ENCODE results near the gene KEL. TPM values are rescaled to one million over a fixed set of nuclear protein-coding genes. Genes with fewer than 3 reads are reported as not detected.

Gene KEL
- total RNA-seq, 1 donor from 2014 or later = 0.64 TPM

DNA sequence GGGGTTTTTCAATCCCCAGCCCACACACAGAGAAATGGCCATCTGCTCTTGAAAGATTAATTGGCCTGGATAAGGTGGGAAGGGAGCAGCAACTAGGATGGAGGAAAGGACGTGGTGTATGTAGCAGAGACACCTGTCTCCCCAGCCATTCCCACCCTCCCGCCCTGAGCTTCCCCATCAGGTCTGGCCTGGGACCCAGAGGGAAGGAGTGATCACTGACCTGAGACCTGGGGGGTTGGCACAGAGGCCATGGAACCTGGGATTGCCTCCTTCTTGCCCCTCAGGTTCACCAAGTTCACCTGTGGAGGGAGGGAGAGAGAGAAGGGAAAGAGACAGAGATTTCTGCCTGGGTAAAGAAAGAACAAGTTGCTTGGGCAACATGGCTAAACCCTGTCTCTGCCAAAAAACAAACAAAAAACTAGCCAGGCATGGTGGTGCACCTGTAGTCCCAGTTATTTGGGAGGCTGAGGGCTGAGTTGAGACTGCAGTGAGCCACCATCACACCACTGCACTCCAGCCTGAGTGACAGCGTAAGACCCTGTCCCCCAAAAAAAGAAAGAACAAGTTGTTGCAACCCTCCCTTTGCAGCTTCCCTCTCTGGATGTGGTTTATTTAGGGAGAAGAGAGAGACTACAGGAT is 65.3 kb downstream of the KEL start:
- no peak for DNase-seq
- TF ChIP-seq, protein P1, sequence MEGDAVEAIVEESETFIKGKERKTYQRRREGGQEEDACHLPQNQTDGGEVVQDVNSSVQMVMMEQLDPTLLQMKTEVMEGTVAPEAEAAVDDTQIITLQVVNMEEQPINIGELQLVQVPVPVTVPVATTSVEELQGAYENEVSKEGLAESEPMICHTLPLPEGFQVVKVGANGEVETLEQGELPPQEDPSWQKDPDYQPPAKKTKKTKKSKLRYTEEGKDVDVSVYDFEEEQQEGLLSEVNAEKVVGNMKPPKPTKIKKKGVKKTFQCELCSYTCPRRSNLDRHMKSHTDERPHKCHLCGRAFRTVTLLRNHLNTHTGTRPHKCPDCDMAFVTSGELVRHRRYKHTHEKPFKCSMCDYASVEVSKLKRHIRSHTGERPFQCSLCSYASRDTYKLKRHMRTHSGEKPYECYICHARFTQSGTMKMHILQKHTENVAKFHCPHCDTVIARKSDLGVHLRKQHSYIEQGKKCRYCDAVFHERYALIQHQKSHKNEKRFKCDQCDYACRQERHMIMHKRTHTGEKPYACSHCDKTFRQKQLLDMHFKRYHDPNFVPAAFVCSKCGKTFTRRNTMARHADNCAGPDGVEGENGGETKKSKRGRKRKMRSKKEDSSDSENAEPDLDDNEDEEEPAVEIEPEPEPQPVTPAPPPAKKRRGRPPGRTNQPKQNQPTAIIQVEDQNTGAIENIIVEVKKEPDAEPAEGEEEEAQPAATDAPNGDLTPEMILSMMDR (IDR thresholded peaks at IDR 0.05; ENCODE audit: partially characterized antibody, unreplicated experiment) = no peak
- H3K9me3 Mint-ChIP-seq (ENCODE audit: unreplicated experiment) = no peaks in the 10 kb centered on the region
- H3K4me3 Mint-ChIP-seq (ENCODE audit: unreplicated experiment) = no peak overlapping the region
- H3K27me3 Mint-ChIP-seq (ENCODE audit: unreplicated experiment) = peaks cover 4% of the 10 kb centered on the region
- H3K36me3 Mint-ChIP-seq (ENCODE audit: unreplicated experiment) = no peaks in the 10 kb centered on the region
- no peaks in the 10 kb centered on the region for H3K4me1 Mint-ChIP-seq (ENCODE audit: low read depth, unreplicated experiment)
- no peak overlapping the region for H3K27ac Mint-ChIP-seq (ENCODE audit: unreplicated experiment)

DNA sequence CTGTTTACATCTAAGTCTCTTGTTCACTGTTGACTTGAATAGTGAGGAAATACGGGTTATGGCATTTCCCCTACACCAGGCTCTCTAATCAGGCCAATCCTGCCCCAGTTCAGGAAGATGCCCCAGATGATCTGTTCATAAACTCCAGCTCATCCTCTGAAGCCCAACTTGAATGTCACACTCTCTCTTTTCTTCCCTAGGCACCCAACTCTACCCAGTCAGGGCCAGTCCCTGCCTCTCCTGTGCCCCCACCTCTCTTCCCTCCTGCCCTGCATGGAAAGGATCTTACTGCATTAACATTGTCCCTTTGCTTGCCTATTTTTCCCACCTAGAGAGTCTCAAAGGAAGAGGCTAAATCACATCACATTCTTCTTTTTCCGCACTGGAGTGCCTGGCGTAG is 66.0 kb downstream of the KEL start:
- Mint-ChIP-seq H3K36me3 (ENCODE audit: unreplicated experiment) (no peaks in the 10 kb centered on the region), H3K4me3 (ENCODE audit: unreplicated experiment) (no peak overlapping the region), H3K27ac (ENCODE audit: unreplicated experiment) (no peak overlapping the region), H3K4me1 (ENCODE audit: low read depth, unreplicated experiment) (no peaks in the 10 kb centered on the region), H3K9me3 (ENCODE audit: unreplicated experiment) (no peaks in the 10 kb centered on the region), H3K27me3 (ENCODE audit: unreplicated experiment) (peaks cover 7% of the 10 kb centered on the region)
- TF ChIP-seq, protein P1 (IDR thresholded peaks at IDR 0.05; ENCODE audit: partially characterized antibody, unreplicated experiment) = no peak
- no peak for DNase-seq

DNA sequence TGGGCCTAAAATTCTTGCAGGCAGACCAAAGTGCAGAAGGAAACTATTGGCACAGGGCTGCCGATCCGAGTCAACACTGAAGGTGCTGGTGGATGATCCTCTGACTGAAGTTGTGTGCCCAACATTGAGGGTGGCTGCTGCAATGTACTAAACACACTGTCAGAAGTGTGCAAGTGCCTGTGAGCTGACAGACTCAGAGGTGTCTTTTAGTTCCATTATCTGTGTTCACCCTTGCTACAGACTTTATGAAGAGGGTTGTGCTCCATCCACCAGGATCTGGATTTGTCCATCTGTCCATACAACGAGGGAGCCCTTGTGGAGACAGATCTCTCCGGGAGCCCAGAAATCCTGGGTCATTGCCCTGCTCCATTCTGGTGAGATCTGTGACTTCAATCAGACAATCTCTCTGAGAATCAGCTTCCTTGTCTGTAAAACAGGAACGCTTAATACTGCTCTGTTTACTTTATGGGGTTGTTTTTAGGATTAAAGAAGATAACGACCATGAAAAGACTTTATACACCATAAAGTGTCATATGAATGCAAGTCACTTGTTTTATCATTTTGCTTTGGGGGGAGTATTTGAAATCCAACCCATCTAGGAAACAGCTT is 67.1 kb downstream of the KEL start:
- Mint-ChIP-seq H3K27me3 (ENCODE audit: unreplicated experiment) (peaks cover 9% of the 10 kb centered on the region), H3K27ac (ENCODE audit: unreplicated experiment) (no peak overlapping the region), H3K36me3 (ENCODE audit: unreplicated experiment) (no peaks in the 10 kb centered on the region), H3K4me1 (ENCODE audit: low read depth, unreplicated experiment) (no peaks in the 10 kb centered on the region), H3K9me3 (ENCODE audit: unreplicated experiment) (no peaks in the 10 kb centered on the region), H3K4me3 (ENCODE audit: unreplicated experiment) (no peak overlapping the region)
- DNase-seq = no peak
- TF ChIP-seq, protein P1 (IDR thresholded peaks at IDR 0.05; ENCODE audit: partially characterized antibody, unreplicated experiment) = no peak

DNA sequence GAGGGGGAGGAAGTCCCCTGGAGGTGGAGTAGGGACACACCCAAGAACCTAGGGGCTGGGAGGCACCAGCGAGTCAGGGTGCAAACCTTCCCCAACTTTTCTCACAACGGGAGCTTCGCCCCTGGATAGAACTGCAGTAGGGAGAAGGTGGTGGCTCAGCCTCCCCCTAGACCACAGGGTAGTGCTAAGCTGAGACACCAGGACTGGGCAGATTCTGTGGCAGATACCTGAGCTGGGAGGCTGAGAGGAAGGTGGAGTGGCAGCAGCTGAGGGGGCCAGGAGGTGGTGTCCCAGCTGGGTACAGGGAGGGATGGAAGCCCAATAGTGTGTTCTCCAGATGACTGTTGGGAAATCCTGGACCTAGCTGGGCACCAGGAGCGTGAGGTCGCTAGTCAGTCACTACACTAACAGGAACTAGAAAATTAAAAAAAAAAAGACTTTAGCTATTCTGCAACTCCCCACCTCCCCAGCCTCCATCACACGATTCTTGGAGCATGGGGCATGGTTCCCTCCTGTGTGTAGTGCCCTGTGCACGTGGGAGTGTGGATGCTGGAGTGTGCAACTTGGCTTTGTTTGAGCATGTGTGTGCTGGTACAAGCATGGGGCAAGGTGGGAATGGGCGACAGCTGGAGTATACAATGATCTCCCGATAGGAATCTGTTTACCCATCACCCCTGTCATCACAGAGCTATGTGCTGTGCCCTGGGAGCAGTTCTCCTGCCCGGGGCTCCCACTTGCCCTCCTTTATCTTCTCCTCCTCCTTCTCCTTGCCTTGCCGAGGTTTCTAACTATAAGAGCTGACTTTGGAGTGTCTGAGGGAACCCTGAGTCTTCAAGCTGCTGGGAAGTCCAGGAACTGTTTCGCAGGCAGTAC is 67.8 kb downstream of the KEL start:
- peaks cover 9% of the 10 kb centered on the region for H3K27me3 Mint-ChIP-seq (ENCODE audit: unreplicated experiment)
- DNase-seq = no peak
- H3K4me3 Mint-ChIP-seq (ENCODE audit: unreplicated experiment) = no peak overlapping the region
- H3K9me3 Mint-ChIP-seq (ENCODE audit: unreplicated experiment) = no peaks in the 10 kb centered on the region
- H3K36me3 Mint-ChIP-seq (ENCODE audit: unreplicated experiment) = no peaks in the 10 kb centered on the region
- no peak overlapping the region for H3K27ac Mint-ChIP-seq (ENCODE audit: unreplicated experiment)
- TF ChIP-seq, protein P1 (IDR thresholded peaks at IDR 0.05; ENCODE audit: partially characterized antibody, unreplicated experiment) = no peak
- no peaks in the 10 kb centered on the region for H3K4me1 Mint-ChIP-seq (ENCODE audit: low read depth, unreplicated experiment)
